Measurements from ENCODE around the gene SPRING1.
A peak's percentile ranks its signal among the peaks of the same experiment; 100 is the strongest.

SPRING1 gene

GRCh38 chr12:116708826-116709756 lies 28.8 kb downstream of the SPRING1 start:
- peak in 1 of 2 donors; percentile 17 for DNase-seq (ENCODE audit: low read depth in 2 of 2)

GRCh38 chr12:116707751-116708150 lies 30.1 kb downstream of the SPRING1 start:
- DNase-seq (ENCODE audit: low read depth in 2 of 2), result no peak

- peak; percentile 35 to 45 for DNase-seq (ENCODE audit: low read depth in 2 of 2)
Observed at GRCh38 chr12:116703214-116703795, 34.6 kb downstream of the SPRING1 start.

- DNase-seq (ENCODE audit: low read depth in 2 of 2), result no peak
Observed at GRCh38 chr12:116701432-116701831, 36.4 kb downstream of the SPRING1 start.

- no peak for DNase-seq (ENCODE audit: low read depth in 2 of 2)
Observed at GRCh38 chr12:116700066-116700465, 37.8 kb downstream of the SPRING1 start.

GRCh38 chr12:116698554-116699075 lies 39.3 kb downstream of the SPRING1 start:
- DNase-seq (ENCODE audit: low read depth in 2 of 2), result no peak

- DNase-seq (ENCODE audit: low read depth in 2 of 2), result no peak
Observed at GRCh38 chr12:116698116-116698515, 39.8 kb downstream of the SPRING1 start.

GRCh38 chr12:116697716-116698115 lies 40.2 kb downstream of the SPRING1 start:
- DNase-seq (ENCODE audit: low read depth in 2 of 2), result no peak

- DNase-seq (ENCODE audit: low read depth in 2 of 2), result no peak
Observed at GRCh38 chr12:116697305-116697704, 40.6 kb downstream of the SPRING1 start.

- no peak for DNase-seq (ENCODE audit: low read depth in 2 of 2)
Observed at GRCh38 chr12:116695464-116695725, 42.5 kb downstream of the SPRING1 start.

- no peak for DNase-seq (ENCODE audit: low read depth in 2 of 2)
Observed at GRCh38 chr12:116694653-116695463, 43.0 kb downstream of the SPRING1 start.

- DNase-seq (ENCODE audit: low read depth in 2 of 2), result no peak
Observed at GRCh38 chr12:116693286-116694227, 44.3 kb downstream of the SPRING1 start.

GRCh38 chr12:116692605-116693004 lies 45.3 kb downstream of the SPRING1 start:
- no peak for DNase-seq (ENCODE audit: low read depth in 2 of 2)

GRCh38 chr12:116691636-116692035 lies 46.2 kb downstream of the SPRING1 start:
- DNase-seq (ENCODE audit: low read depth in 2 of 2), result no peak

- DNase-seq (ENCODE audit: low read depth in 2 of 2), result no peak
Observed at GRCh38 chr12:116691205-116691604, 46.7 kb downstream of the SPRING1 start.

GRCh38 chr12:116689979-116690744 lies 47.7 kb downstream of the SPRING1 start:
- DNase-seq (ENCODE audit: low read depth in 2 of 2), result no peak

- no peak for DNase-seq (ENCODE audit: low read depth in 2 of 2)
Observed at GRCh38 chr12:116689521-116689920, 48.3 kb downstream of the SPRING1 start.
